Kidney (tissue), 14 donors: ENCODE results near the gene RFXANK. TPM values are rescaled to one million over a fixed set of nuclear protein-coding genes. Genes with fewer than 3 reads are reported as not detected.

Experiments used
- DNase-seq, 5 donors: peaks; one replicate each; pipeline ENCODE4 v3.0.0-alpha.2; 2013 to 2020
- FAIRE-seq: peaks from 2 replicates; lab custom pipeline; 2012; peaks lifted over from hg19 to GRCh38; lab: Jason Lieb, UNC
- H3K27ac ChIP-seq, 2 donors: one replicate each; pipeline ENCODE4 v1.7.0; 2013; ENCODE audit warnings: low read depth in 2 of 2, low read length in 2 of 2, inconsistent platforms in 1 of 2
- H3K27me3 ChIP-seq: one replicate; pipeline ENCODE4 v1.7.1; 2013; ENCODE audit warnings: low read length, inconsistent platforms; ENCODE audit not compliant: control insufficient read depth, insufficient read depth
- H3K36me3 ChIP-seq, 3 donors: one replicate each; pipeline versions ENCODE4 v1.7.0 to v1.7.1; 2013; ENCODE audit warnings: low read length in 3 of 3, control low read depth in 1 of 3, inconsistent platforms in 1 of 3; ENCODE audit not compliant: insufficient read depth in 3 of 3, control insufficient read depth in 2 of 3
- H3K4me1 ChIP-seq, 3 donors: one replicate each; pipeline versions ENCODE4 v1.7.0 to v1.7.1; 2013; ENCODE audit warnings: low read length in 3 of 3, inconsistent platforms in 1 of 3, low read depth in 1 of 3; ENCODE audit not compliant: control insufficient read depth in 2 of 3, insufficient read depth in 2 of 3
- H3K4me3 ChIP-seq, 3 donors: one replicate each; pipeline versions ENCODE4 v1.7.0 to v1.8.1; 2013; ENCODE audit warnings: low read length in 3 of 3, control low read depth in 1 of 3, inconsistent platforms in 1 of 3
- H3K9ac ChIP-seq, 3 donors: one replicate each; pipeline versions ENCODE4 v1.7.0 to v1.7.1; 2013; ENCODE audit warnings: low read length in 3 of 3, control low read depth in 1 of 3, inconsistent platforms in 1 of 3
- H3K9me3 ChIP-seq, 3 donors: one replicate each; pipeline versions ENCODE4 v1.7.0 to v1.7.1; 2013; ENCODE audit warnings: low read length in 3 of 3, control low read depth in 1 of 3, inconsistent platforms in 1 of 3; ENCODE audit not compliant: control insufficient read depth in 2 of 3, insufficient read depth in 1 of 3
- intact Hi-C: fragments of 100-400 bp; cut with DNase I; formaldehyde crosslinking; loops from one replicate; pipeline ENCODE4 v1.11.1; 2022
- polyA plus RNA-seq: library from polyadenylated mRNA; stranded (reverse); fragments of 350-450 nt; fragmentation: Illumina TruSeq; extraction: RNeasy Lipid Tissue Mini Kit (QIAGEN cat#74804); gene quantifications from one replicate; pipeline ENCODE4 v1.2.3, GENCODE V29; 2014; ENCODE audit warnings: low read depth, low replicate concordance; ENCODE audit not compliant: insufficient read depth
- total RNA-seq: library from RNA; stranded (reverse); fragmentation: NEBNext Ultra II Directional; extraction: Animal tissue kit (Norgen Biotek cat#: 25700); gene quantifications from one replicate; pipeline ENCODE4 v1.2.1, GENCODE V29; 2021
- TF ChIP-seq, protein P1 (sequence below): IDR thresholded peaks from 3 replicates; pipeline ENCODE4 v1.5.1; 2012; ENCODE audit warnings: mild to moderate bottlenecking, moderate library complexity, borderline replicate concordance; ENCODE audit not compliant: insufficient read depth; ENCODE audit errors: extremely low read depth
- donor health status: control.
- donor health status: control.
- donor health status: control.
- donor health status: control.
- donor health status: control.
- donor health status: DM: yes; HTN: yes; CAD: no.
- donor health status: Normal renal cell carcinoma (clear cell type).

RFXANK gene
- total and polyA plus RNA-seq, 2 donors from 2014 or later: 70.7 to 133 TPM

DNA sequence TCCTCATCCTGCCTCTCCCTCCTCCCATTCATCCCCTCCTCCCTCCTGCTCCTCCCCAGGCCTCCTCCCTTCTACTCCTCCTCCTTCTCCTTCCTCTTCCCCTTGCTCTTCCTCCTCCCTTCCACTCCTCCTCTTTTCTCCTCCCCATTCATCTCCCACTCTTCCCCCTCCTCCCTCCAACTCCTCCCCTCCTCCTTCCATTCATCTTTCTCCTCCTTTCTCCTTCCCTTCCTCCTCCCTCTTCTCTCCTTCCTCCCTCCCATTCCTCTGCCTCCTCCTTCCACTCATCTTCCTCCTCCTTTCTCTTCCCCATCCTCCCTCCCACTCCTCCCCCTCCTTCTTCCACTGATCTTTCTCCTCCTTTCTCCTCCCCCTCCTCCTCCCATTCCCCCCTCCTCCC is 47.6 kb downstream of the RFXANK start:
- no peaks in the 10 kb centered on the region for H3K27me3 ChIP-seq
- FAIRE-seq (no peak), DNase-seq (no peak)
- H3K9ac ChIP-seq: no peak overlapping the region
- TF ChIP-seq, protein P1, sequence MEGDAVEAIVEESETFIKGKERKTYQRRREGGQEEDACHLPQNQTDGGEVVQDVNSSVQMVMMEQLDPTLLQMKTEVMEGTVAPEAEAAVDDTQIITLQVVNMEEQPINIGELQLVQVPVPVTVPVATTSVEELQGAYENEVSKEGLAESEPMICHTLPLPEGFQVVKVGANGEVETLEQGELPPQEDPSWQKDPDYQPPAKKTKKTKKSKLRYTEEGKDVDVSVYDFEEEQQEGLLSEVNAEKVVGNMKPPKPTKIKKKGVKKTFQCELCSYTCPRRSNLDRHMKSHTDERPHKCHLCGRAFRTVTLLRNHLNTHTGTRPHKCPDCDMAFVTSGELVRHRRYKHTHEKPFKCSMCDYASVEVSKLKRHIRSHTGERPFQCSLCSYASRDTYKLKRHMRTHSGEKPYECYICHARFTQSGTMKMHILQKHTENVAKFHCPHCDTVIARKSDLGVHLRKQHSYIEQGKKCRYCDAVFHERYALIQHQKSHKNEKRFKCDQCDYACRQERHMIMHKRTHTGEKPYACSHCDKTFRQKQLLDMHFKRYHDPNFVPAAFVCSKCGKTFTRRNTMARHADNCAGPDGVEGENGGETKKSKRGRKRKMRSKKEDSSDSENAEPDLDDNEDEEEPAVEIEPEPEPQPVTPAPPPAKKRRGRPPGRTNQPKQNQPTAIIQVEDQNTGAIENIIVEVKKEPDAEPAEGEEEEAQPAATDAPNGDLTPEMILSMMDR: no peak
- intact Hi-C loops: no loop called here
- no peaks in the 10 kb centered on the region for H3K36me3 ChIP-seq
- peaks cover 0 to 3% (median 2%) of the 10 kb centered on the region in 3 donors for H3K9me3 ChIP-seq
- H3K4me1 ChIP-seq: no peaks in the 10 kb centered on the region
- no peak overlapping the region for H3K4me3 ChIP-seq
- no peak overlapping the region for H3K27ac ChIP-seq

DNA sequence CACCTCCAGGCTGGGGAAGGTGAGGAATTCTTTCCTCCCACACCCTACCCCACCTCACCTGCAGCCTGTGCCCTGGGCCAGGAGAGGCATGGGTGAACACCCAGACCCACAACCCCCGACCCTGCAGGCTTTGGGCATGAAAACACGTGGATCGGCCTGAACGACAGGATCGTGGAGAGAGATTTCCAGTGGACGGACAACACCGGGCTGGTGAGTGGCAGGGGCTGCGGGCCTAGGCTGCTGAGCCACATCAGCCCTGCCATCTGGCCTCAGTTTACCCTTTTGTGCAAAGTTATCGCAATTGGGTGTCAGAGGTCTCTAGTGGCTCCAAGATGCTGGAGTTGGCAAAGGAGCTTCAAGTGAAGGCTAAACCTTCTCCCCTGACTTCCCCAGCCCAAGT is 48.4 kb downstream of the RFXANK start:
- H3K27me3 ChIP-seq: no peaks in the 10 kb centered on the region
- FAIRE-seq (no peak), DNase-seq (no peak)
- H3K9me3 ChIP-seq: no peaks in the 10 kb centered on the region
- H3K4me3 ChIP-seq: no peak overlapping the region
- no peak overlapping the region for H3K9ac ChIP-seq
- H3K36me3 ChIP-seq: no peaks in the 10 kb centered on the region
- intact Hi-C loops: no loop called here
- H3K4me1 ChIP-seq: no peaks in the 10 kb centered on the region
- H3K27ac ChIP-seq: no peak overlapping the region
- TF ChIP-seq, protein P1: no peak

DNA sequence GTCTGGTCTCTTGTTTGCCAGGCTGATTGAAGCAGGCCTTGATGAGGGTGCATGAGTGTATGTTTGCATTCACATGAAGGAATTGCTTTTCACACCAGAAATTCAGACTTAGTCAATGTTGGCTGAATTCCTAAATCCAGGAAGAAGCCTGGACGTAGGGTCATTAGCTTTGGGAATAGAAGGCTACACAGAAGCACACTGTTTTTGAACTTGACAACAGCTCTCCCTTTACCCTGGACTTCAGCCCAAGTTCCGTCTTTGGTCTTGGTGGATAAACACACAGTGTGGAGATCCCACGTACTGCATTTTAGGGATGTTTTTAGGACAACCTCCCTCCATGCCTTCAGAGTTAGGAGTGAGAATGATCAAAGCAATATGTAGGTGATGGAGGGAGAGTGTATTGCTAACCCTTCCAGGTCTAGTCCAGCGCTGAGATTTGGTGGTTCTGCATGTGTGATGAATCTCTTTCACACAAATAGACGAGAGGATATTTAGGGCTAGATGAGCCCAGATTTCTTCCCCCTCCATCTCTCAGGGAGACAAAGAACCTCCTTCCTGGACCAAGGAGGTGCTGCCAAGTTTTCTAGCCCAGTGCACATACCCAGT is 58.2 kb downstream of the RFXANK start:
- Histone ChIP-seq H3K9me3 (no peaks in the 10 kb centered on the region), H3K4me3 (no peak overlapping the region), H3K4me1 (no peaks in the 10 kb centered on the region), H3K27me3 (no peaks in the 10 kb centered on the region), H3K9ac (no peak overlapping the region), H3K36me3 (no peaks in the 10 kb centered on the region), H3K27ac (no peak overlapping the region)
- no peak for FAIRE-seq
- intact Hi-C loops: no loop called here
- no peak for DNase-seq
- TF ChIP-seq, protein P1: no peak

Other genes starting within 250 kb of the RFXANK start
- gene SUGP2, start 158.7 kb upstream of the RFXANK start, total RNA-seq: 74.1 TPM
- 47.5 TPM for gene SUGP2, start 158.7 kb upstream of the RFXANK start, polyA plus RNA-seq
- gene ARMC6, start 158.7 kb upstream of the RFXANK start, total RNA-seq: 23.0 TPM
- gene ARMC6, start 158.7 kb upstream of the RFXANK start, polyA plus RNA-seq: 24.6 TPM
- 9.7 TPM for gene SLC25A42, start 128.3 kb upstream of the RFXANK start, total RNA-seq
- gene SLC25A42, start 128.3 kb upstream of the RFXANK start, polyA plus RNA-seq: 70.7 TPM
- 23.9 TPM for gene TMEM161A, start 53.8 kb upstream of the RFXANK start, total RNA-seq
- 37.1 TPM for gene TMEM161A, start 53.8 kb upstream of the RFXANK start, polyA plus RNA-seq
- gene MEF2B, start 22.0 kb upstream of the RFXANK start, total RNA-seq: 3.4 TPM
- gene MEF2B, start 22.0 kb upstream of the RFXANK start, polyA plus RNA-seq: 0.47 TPM
- gene BORCS8, start 106 bp upstream of the RFXANK start, total RNA-seq: 42.2 TPM
- gene BORCS8, start 106 bp upstream of the RFXANK start, polyA plus RNA-seq: 51.7 TPM
- 15.5 TPM for gene NR2C2AP, start 11.2 kb downstream of the RFXANK start, total RNA-seq
- 13.5 TPM for gene NR2C2AP, start 11.2 kb downstream of the RFXANK start, polyA plus RNA-seq
- gene NCAN, start 19.7 kb downstream of the RFXANK start, total RNA-seq: 0.13 TPM
- gene NCAN, start 19.7 kb downstream of the RFXANK start, polyA plus RNA-seq: not detected
- 1.5 TPM for gene TM6SF2, start 81.0 kb downstream of the RFXANK start, total RNA-seq
- 10.1 TPM for gene TM6SF2, start 81.0 kb downstream of the RFXANK start, polyA plus RNA-seq
- gene SUGP1, start 128.3 kb downstream of the RFXANK start, total RNA-seq: 53.1 TPM
- gene SUGP1, start 128.3 kb downstream of the RFXANK start, polyA plus RNA-seq: 34.7 TPM
- 69.8 TPM for gene MAU2, start 128.6 kb downstream of the RFXANK start, total RNA-seq
- gene MAU2, start 128.6 kb downstream of the RFXANK start, polyA plus RNA-seq: 12.3 TPM
- 91.0 TPM for gene GATAD2A, start 213.4 kb downstream of the RFXANK start, total RNA-seq
- gene GATAD2A, start 213.4 kb downstream of the RFXANK start, polyA plus RNA-seq: 18.0 TPM